Measurements from ENCODE around the gene DNM2. TPM values are rescaled to one million over a fixed set of nuclear protein-coding genes. Genes with fewer than 3 reads are reported as not detected.

The DNM2 gene
- total RNA-seq, 2 experiments from 2014 or later: 144 to 150 TPM

- ChIA-PET POLR2A (no interaction called here), CTCF (interaction anchor here (2.1 to 9.7 kb wide), 2 partner anchors 145 to 150 kb away, joined by 5 to 82 read pairs; no protein-coding TSS in a partner anchor)
Observed at GRCh38 chr19:10713317-10713716, 4.6 kb upstream of the DNM2 start.

- POLR2A ChIA-PET: interaction anchor here (0.5 to 1.3 kb wide), 6 partner anchors 16 to 521 kb away, joined by 3 to 11 read pairs (median 3); no protein-coding TSS in a partner anchor
- CTCF ChIA-PET: interaction anchor here (0.6 to 9.7 kb wide), 25 partner anchors 8 to 283 kb away, joined by 3 to 82 read pairs (median 5); partner anchors contain the start of gene TMED1
Observed at GRCh38 chr19:10717054-10717355, 874 bp upstream of the DNM2 start.

- POLR2A ChIA-PET: interaction anchor here (0.6 to 1.3 kb wide), 5 partner anchors 41 to 152 kb away, joined by 3 to 4 read pairs (median 3); no protein-coding TSS in a partner anchor
Observed at GRCh38 chr19:10718205-10719196, 622 bp downstream of the DNM2 start.

GRCh38 chr19:10719466-10719961, 1.6 kb downstream of the DNM2 start:
- ChIA-PET CTCF (interaction anchor here (0.6 to 9.7 kb wide), 7 partner anchors 12 to 143 kb away, joined by 3 to 82 read pairs (median 3); no protein-coding TSS in a partner anchor), POLR2A (no interaction called here)

More at GRCh38 chr19:10718205-10719196, 622 bp downstream of the DNM2 start:
- CTCF ChIA-PET: interaction anchor here (0.5 to 9.7 kb wide), 20 partner anchors 12 to 165 kb away, joined by 3 to 82 read pairs (median 6); partner anchors contain the start of gene TMED1

GRCh38 chr19:10720607-10721125, 2.8 kb downstream of the DNM2 start:
- ChIA-PET POLR2A (no interaction called here), CTCF (interaction anchor here (1.4 to 9.7 kb wide), 3 partner anchors 11 to 142 kb away, joined by 3 to 82 read pairs (median 4); no protein-coding TSS in a partner anchor)

GRCh38 chr19:10723591-10723990, 5.7 kb downstream of the DNM2 start:
- CTCF ChIA-PET: no interaction called here

GRCh38 chr19:10724573-10725071, 6.7 kb downstream of the DNM2 start:
- CTCF ChIA-PET: interaction anchor here (0.6 kb wide), 1 partner anchor 127 kb away, joined by 3 read pairs; no protein-coding TSS in a partner anchor
- POLR2A ChIA-PET: no interaction called here

More at GRCh38 chr19:10723591-10723990, 5.7 kb downstream of the DNM2 start:
- POLR2A ChIA-PET: interaction anchor here (0.7 kb wide), 2 partner anchors 22 to 141 kb away, joined by 4 to 6 read pairs; no protein-coding TSS in a partner anchor

- CTCF ChIA-PET: no interaction called here
Observed at GRCh38 chr19:10725415-10725814, 7.5 kb downstream of the DNM2 start.

GRCh38 chr19:10726268-10726667, 8.4 kb downstream of the DNM2 start:
- ChIA-PET CTCF (no interaction called here), POLR2A (no interaction called here)

More at GRCh38 chr19:10725415-10725814, 7.5 kb downstream of the DNM2 start:
- POLR2A ChIA-PET: no interaction called here

GRCh38 chr19:10727685-10728201, 9.9 kb downstream of the DNM2 start:
- ChIA-PET POLR2A (no interaction called here), CTCF (interaction anchor here (0.9 to 1.2 kb wide), 3 partner anchors 34 to 327 kb away, joined by 3 to 4 read pairs (median 3); no protein-coding TSS in a partner anchor)

- ChIA-PET POLR2A (no interaction called here), CTCF (interaction anchor here (0.5 to 1.3 kb wide), 2 partner anchors 11 to 143 kb away, joined by 3 to 5 read pairs; no protein-coding TSS in a partner anchor)
Observed at GRCh38 chr19:10729411-10729810, 11.5 kb downstream of the DNM2 start.

- POLR2A ChIA-PET: interaction anchor here (1.3 kb wide), 1 partner anchor 28 kb away, joined by 16 read pairs; no protein-coding TSS in a partner anchor
Observed at GRCh38 chr19:10730932-10731331, 13.1 kb downstream of the DNM2 start.

GRCh38 chr19:10735741-10736140, 17.9 kb downstream of the DNM2 start:
- CTCF ChIA-PET: no interaction called here

More at GRCh38 chr19:10730932-10731331, 13.1 kb downstream of the DNM2 start:
- CTCF ChIA-PET: interaction anchor here (0.6 to 3.0 kb wide), 6 partner anchors 7 to 141 kb away, joined by 3 to 16 read pairs (median 4); partner anchors contain the start of gene DNM2

GRCh38 chr19:10736189-10736588, 18.3 kb downstream of the DNM2 start:
- CTCF ChIA-PET: interaction anchor here (0.6 kb wide), 1 partner anchor 125 kb away, joined by 4 read pairs; no protein-coding TSS in a partner anchor
- POLR2A ChIA-PET: no interaction called here

More at GRCh38 chr19:10735741-10736140, 17.9 kb downstream of the DNM2 start:
- POLR2A ChIA-PET: no interaction called here

GRCh38 chr19:10736916-10737551, 19.2 kb downstream of the DNM2 start:
- ChIA-PET CTCF (no interaction called here), POLR2A (no interaction called here)

GRCh38 chr19:10737722-10738121, 19.8 kb downstream of the DNM2 start:
- CTCF ChIA-PET: no interaction called here
- POLR2A ChIA-PET: no interaction called here

GRCh38 chr19:10740798-10741197, 22.9 kb downstream of the DNM2 start:
- ChIA-PET POLR2A (no interaction called here), CTCF (interaction anchor here (1.3 to 1.4 kb wide), 2 partner anchors 10 to 125 kb away, joined by 3 to 4 read pairs; no protein-coding TSS in a partner anchor)

- POLR2A ChIA-PET: interaction anchor here (0.6 to 1.0 kb wide), 2 partner anchors 93 to 740 kb away, joined by 3 to 4 read pairs; partner anchors contain the start of gene TMED1
- CTCF ChIA-PET: interaction anchor here (0.5 kb wide), 1 partner anchor 377 kb away, joined by 3 read pairs; no protein-coding TSS in a partner anchor
Observed at GRCh38 chr19:10742476-10742875, 24.6 kb downstream of the DNM2 start.
